ENCODE results near the gene S100A4.
"Not testable (repeated sequence)": the region's sequence is repeated elsewhere in the genome, so short reads cannot be mapped to it uniquely, and the experiment has no call there.

The S100A4 gene

GRCh38 chr1:153567621-153568366, 22.2 kb upstream of the S100A4 start:
- no peak for DNase-seq (ENCODE audit: low read depth)

DNA sequence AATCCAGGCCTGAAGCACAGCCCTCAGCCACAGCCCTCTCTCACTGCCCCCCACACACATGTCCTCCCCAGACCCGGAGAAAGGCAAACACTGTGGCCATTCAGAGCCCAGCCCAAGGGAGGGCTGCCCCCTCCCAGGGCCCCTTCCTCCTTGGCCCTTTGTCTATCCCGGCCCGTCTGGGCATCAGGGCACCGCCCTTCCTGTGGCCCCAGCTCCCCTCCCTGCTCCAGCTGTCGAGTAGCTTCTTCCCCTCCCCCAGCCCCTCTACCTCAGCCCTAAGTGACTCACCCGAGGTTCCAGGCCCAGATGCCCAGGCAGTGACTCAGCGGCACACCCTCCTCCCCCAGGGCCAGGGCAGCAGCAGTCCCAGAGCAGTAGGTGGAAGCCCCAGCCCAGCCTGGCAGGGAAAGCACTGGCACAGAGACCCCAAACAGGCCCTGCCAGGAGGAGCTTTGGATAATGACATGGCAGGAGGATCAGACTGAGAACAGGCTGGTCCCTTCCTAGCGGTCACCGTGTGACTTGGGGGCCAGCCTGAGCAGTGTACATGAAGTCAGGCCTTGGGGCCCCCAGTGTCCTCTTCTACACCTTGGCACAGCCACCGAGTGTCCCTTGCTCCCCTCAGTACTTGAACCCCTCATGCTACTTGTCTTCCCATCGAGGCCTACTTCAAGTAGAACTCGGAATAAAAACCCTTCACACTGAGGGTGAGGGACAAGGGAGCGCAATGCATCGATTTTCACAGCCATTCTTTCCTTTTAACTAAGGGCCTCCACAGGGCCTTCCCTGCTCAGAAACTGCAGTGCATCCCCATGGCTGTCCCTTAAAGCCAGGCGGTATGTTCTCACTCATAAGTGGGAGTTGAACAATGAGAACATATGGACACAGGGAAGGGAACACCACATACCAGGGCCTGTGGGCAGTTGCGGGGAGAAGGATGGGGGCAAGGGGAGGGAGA, 21.1 kb upstream of the S100A4 start:
- DNase-seq (ENCODE audit: low read depth), result peak; percentile 97

DNA sequence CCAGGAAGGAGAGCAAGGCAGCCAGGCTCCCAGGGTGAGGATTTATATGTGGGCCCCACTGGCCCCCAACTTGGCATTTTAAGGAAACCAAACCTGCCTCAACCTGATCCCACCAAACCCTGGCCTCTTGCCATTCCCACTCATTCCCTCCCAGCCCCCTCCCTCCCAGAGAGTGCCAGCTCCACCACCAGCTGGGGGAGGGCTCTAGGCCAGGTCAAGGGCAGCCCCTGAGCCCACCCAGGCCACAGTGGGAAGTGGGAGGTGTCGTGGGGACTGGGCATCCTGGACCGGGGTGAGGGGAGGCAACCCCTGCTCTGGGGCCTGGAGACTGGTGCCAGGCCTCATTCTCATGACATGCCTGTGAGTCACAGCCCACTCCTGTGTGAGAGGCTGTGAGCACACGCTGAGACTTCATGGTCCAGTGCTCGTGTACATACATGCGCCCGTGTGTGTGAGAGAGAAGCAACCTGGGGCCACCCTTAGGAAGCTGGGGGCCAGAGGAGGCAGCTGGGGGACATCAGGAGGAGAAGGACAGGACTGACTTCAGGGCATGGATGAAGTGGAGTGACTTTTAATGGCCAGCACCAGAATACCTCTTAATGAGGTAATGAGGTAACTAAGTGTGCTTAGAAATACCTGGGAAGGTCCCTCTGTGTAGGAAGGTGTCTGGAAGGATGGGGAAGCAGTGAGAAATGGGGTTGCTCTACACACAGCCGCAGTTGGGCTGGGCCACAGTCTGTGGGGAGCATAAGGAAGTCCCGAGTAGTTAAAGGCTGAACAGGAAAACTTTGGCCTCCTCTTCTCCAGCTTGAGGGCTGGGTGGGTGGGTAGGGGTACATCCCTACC, 20.1 kb upstream of the S100A4 start, which contains the start of gene S100A2:
Gene S100A2, minus strand, starts transcription at position 316 of the 846 bp plus-strand sequence. CDS start 1,967 bp downstream, outside the sequence.
- peak; percentile 90 for DNase-seq (ENCODE audit: low read depth)

DNA sequence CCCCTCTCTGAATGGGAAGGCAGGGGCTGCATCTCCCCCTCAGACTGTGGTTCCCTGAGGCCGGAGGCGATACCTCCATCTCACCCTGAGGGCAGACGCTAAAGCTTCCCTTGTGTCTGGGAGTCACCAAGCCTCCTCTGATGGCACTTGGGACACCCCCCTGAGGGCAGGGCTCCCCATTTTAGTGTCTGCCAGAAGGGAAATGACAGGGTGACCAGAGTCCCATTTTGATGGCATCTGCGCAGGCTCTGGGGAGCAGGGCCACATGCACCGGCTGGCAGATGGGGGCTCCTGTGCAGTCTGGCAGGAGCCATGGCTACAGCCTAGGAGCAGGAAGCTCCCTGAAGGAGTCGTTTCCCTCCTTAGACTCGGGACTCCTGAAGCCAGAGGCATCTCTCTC, 18.4 kb upstream of the S100A4 start:
- DNase-seq (ENCODE audit: low read depth), result no peak

- no peak for DNase-seq (ENCODE audit: low read depth)
Observed at GRCh38 chr1:153563483-153563901, 17.9 kb upstream of the S100A4 start.

- DNase-seq (ENCODE audit: low read depth), result not testable (repeated sequence)
Observed at GRCh38 chr1:153562021-153562420, 16.4 kb upstream of the S100A4 start.

GRCh38 chr1:153561466-153561985, 15.9 kb upstream of the S100A4 start:
- no peak for DNase-seq (ENCODE audit: low read depth)

DNA sequence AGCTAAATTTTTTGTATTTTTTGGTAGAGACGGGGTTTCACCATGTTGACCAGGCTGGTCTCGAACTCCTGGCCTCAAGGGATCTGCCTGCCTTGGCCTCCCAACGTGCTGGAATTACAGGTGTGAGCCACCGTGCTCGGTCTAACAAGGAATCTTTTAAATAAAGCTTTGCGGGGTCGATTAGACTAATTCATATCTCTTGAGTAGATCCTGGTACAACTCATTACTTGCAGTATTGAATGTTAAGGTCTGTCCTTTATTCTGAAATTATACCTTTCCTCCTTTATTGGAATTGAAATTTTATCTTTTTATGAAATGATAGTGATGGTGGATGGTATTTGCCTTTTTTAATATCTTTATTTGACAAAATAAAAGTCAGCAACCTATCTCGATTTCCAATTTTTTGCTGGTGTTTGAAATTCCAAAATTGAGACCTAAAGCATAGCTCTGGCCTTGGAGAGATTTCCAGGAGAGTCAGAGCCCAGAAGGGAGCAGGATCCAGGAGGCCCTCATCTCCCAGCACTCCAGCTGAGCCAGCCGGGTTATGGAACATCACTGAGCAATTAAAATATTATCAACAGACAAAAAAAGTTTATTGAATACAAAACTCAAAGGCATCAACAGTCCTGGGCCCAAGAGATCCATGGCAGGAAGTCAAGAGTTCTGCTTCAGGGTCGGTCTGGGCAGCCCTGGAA, 15.3 kb upstream of the S100A4 start:
- DNase-seq (ENCODE audit: low read depth), result no peak

DNA sequence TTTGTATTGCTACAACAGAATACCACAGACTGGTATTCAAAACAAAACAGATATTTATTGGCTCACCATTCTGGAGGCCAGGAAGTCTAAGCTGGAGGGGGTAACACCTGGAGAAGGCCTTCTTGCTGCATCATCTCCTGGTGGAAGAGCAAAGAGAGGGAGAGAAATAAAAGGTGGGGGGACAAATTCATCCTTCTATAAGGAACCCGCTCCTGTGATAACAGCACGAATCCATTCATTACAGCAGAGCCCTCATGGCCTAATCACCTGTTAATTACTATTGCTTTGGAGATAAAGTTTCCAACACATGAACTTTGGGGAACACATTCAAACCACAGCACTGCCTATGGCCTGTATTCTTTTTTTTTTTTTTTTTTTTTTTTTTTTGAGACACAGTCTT, 14.6 kb upstream of the S100A4 start:
- DNase-seq (ENCODE audit: low read depth), result no peak

GRCh38 chr1:153557877-153558276, 12.3 kb upstream of the S100A4 start:
- DNase-seq (ENCODE audit: low read depth), result no peak

GRCh38 chr1:153556348-153556747, 10.7 kb upstream of the S100A4 start:
- DNase-seq (ENCODE audit: low read depth), result no peak

- DNase-seq (ENCODE audit: low read depth), result no peak
Observed at GRCh38 chr1:153553830-153554541, 8.4 kb upstream of the S100A4 start.

DNA sequence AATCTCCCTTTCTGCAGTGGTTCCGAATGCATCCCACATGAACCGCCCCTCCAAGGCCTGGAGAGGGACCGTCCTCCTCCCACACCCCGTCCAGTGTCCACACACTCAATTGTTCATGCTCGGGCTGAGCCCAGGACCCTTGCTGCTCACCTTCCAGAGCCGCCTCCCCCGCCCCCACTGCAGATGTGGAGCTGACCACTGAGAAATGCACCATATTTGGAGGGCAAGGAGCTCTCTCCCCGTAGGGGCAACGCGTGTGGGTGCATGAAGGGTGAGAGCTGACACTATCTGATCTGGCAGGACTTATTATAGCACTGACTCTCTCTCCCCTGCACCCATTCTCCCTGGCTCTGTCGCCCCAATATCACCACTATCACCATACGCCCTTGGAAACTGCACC, 7.5 kb upstream of the S100A4 start:
- no peak for DNase-seq (ENCODE audit: low read depth)

DNA sequence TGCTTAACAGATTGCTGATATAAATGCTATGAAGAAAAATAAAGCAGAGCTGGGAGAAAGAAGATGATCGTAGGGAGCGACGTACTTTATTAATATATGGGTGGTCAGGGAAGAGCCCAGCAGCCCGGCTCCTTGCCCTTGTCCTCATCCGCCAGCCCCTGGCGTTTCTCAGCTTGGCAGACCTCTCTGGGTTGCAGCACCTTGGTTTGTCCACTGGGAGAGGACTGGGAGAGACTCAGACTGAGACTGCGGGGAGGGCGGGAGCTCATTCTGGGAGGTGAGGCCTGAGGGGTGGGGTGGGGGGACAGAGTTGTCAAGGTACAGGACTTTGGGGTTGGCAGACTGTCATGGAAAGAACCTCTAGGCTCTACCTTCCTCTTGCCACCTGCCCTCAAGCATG, 6.7 kb upstream of the S100A4 start:
- no peak for DNase-seq (ENCODE audit: low read depth)

DNA sequence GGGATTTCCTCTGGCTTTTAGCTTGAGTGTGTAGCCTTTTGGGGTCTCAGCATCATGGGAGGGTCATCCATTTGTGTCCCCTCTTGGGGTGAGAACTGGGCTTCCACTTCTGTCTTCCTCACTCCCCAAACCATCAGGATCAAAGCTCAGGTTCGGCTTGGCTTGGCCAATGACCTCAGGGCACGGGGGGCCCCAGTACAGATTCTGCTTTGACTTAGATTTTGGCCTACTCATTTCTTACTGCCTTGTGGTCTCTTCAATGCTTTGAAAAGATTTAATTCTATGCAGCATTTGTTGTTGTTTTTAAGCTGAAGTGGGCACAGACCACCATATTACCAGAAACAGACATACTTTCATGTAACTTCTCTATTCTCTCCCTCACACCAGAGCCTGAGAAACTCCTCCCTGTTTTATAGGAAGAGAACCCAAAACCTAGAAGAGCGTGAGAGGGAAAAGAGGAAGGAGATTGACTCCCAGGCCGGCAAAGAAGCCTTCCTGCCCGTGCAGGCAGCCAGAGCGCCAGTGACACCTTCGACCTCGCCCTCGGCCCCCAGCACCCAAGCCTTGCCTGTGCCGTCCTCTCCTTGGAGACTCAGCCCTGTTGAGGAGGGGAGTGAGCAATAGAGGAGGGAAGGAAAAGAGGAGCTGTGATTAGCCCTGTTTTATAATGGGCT, 5.4 kb upstream of the S100A4 start:
- no peak for DNase-seq (ENCODE audit: low read depth)

GRCh38 chr1:153550398-153550758, 4.8 kb upstream of the S100A4 start:
- no peak for DNase-seq (ENCODE audit: low read depth)

GRCh38 chr1:153549741-153550397, 4.3 kb upstream of the S100A4 start:
- DNase-seq (ENCODE audit: low read depth), result no peak

DNA sequence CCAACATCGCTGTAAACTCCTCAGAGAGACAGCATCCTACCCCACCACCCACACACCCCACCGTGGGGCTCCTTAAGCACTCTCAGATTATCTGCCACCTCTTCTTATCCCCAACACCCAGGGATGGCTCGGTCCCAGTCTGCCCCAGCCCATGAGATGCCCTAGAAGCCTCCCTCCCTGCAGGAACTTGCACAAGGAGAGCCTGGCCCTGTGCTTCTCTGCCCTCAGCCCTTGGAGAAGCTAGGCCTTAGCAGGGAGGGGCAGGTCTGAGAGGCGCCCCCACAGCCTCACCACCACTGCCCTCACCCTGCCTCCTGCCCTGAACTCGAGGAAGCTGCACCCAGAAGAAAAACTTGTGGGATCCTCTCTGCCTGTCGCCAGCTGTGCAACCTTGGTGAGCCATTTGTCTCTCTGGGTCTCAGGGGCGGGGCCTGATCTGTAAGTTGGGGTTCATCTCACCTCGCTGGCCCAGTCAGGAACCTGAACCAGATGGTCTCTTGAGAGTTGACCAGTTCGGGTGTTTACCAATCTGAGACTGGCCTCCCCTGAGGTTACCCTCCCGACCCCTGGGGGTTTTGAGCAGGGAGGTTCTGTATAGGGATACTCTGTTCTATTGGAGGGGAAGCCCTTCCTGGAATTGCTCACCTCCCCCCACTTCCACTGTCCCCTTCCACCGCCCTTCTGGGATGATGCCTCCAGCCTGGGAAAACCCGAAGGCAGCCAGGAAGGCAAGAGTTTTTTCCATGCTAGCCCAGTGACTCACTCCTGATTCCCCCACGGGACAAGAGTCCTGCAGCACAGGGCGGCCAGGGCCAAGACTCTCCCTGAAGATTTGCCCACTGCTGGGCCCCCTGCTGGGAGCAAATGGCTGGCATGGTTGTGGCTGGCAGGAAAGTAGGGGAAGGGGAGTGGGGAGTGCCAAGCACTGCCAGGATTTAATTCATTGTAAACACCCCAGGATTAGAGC, 3.4 kb upstream of the S100A4 start, which contains the start of gene S100A3:
Gene S100A3, minus strand, starts transcription at position 537 of the 967 bp plus-strand sequence. CDS start 773 bp downstream, outside the sequence.
- peak; percentile 81 for DNase-seq (ENCODE audit: low read depth)
